M059J (cell line): ENCODE data around the gene ACP3. TPM values are rescaled to one million over a fixed set of nuclear protein-coding genes. Genes with fewer than 3 reads are reported as not detected.

ENCODE experiments used
- DNase-seq: peaks from one replicate; pipeline ENCODE4 v3.0.0-alpha.2; 2012; ENCODE audit warnings: low read depth
- total RNA-seq: library from RNA; depleted of rRNA; stranded (reverse); fragments of >200 nt; shearing (Covaris generic); gene quantifications from 2 replicates; pipeline ENCODE4 v1.2.3, GENCODE V29; 2014; rRNA removed

The ACP3 gene
- total RNA-seq, 1 experiment from 2014 or later, result 0.52 TPM

- no peak for DNase-seq
These were observed 89.8 kb downstream of the ACP3 start for GRCh38 chr3:132407025-132407424.

Other genes with a start within 250 kb of the ACP3 start
- 30.8 and 43.0 TPM in 2 replicates for gene DNAJC13, start 100.1 kb downstream of the ACP3 start, total RNA-seq